Endothelial cell (in vitro differentiated cells): Measurements from ENCODE around the gene C11orf91. TPM values are rescaled to one million over a fixed set of nuclear protein-coding genes. Genes with fewer than 3 reads are reported as not detected.

ENCODE experiments used
- DNase-seq: peaks from one replicate; pipeline ENCODE4 v3.0.0; 2021; ENCODE audit warnings: low spot score
- H3K27ac Mint-ChIP-seq: one replicate; pipeline ENCODE4 v1.8.0; 2021; ENCODE audit warnings: mixed read lengths, inconsistent platforms; ENCODE audit not compliant: unreplicated experiment
- H3K27me3 Mint-ChIP-seq: one replicate; pipeline ENCODE4 v1.8.0; 2021; ENCODE audit warnings: mild to moderate bottlenecking, moderate library complexity, mixed read lengths, inconsistent platforms; ENCODE audit not compliant: unreplicated experiment
- H3K36me3 Mint-ChIP-seq: one replicate; pipeline ENCODE4 v1.8.0; 2021; ENCODE audit warnings: mild to moderate bottlenecking, low read depth, mixed read lengths, inconsistent platforms; ENCODE audit not compliant: unreplicated experiment
- H3K4me1 Mint-ChIP-seq: one replicate; pipeline ENCODE4 v1.8.0; 2021; ENCODE audit warnings: mild to moderate bottlenecking, mixed read lengths, inconsistent platforms; ENCODE audit not compliant: unreplicated experiment
- H3K4me3 Mint-ChIP-seq: one replicate; pipeline ENCODE4 v1.8.0; 2021; ENCODE audit warnings: mild to moderate bottlenecking, mixed read lengths, inconsistent platforms; ENCODE audit not compliant: unreplicated experiment
- H3K9me3 Mint-ChIP-seq: one replicate; pipeline ENCODE4 v1.8.0; 2021; ENCODE audit warnings: mixed read lengths, inconsistent platforms; ENCODE audit not compliant: unreplicated experiment
- total RNA-seq: library from RNA; stranded (reverse); fragmentation: NEBNext Ultra II Directional; extraction: Animal tissue kit (Norgen Biotek cat#: 25700); gene quantifications from one replicate; pipeline ENCODE4 v1.2.1, GENCODE V29; 2021; ENCODE audit not compliant: unreplicated experiment
- TF ChIP-seq, protein P1 (sequence below): fragments of 200-600 bp; sonication (generic); IDR thresholded peaks from one replicate; pipeline ENCODE4 v1.5.0; 2021; ENCODE audit warnings: antibody characterized with exemption; ENCODE audit not compliant: unreplicated experiment

The C11orf91 gene
- total RNA-seq, 1 donor from 2014 or later = not detected

DNA sequence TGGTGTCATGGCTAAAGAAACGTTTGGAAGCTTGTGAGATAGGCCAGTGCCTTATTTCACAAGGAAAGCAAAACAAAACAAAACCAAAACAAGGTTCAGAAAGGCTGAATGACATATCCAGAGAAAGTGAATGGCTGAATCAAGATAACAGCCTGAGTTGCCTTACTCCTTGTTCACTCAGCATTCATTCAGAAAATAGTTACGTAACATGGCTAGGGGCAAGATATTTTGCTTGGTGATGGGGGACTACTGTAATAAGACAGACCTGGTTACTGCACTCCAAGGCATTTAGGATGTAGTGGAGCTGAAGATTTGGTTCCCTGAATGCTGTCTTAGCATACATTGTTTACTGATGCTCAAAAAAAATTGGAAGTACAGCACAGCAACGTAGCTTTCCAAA is 47.7 kb downstream of the C11orf91 start:
- H3K4me3 Mint-ChIP-seq = no peak overlapping the region
- no peaks in the 10 kb centered on the region for H3K4me1 Mint-ChIP-seq
- no peak overlapping the region for H3K27ac Mint-ChIP-seq
- TF ChIP-seq, protein P1, sequence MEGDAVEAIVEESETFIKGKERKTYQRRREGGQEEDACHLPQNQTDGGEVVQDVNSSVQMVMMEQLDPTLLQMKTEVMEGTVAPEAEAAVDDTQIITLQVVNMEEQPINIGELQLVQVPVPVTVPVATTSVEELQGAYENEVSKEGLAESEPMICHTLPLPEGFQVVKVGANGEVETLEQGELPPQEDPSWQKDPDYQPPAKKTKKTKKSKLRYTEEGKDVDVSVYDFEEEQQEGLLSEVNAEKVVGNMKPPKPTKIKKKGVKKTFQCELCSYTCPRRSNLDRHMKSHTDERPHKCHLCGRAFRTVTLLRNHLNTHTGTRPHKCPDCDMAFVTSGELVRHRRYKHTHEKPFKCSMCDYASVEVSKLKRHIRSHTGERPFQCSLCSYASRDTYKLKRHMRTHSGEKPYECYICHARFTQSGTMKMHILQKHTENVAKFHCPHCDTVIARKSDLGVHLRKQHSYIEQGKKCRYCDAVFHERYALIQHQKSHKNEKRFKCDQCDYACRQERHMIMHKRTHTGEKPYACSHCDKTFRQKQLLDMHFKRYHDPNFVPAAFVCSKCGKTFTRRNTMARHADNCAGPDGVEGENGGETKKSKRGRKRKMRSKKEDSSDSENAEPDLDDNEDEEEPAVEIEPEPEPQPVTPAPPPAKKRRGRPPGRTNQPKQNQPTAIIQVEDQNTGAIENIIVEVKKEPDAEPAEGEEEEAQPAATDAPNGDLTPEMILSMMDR = no peak
- DNase-seq = no peak
- no peaks in the 10 kb centered on the region for H3K36me3 Mint-ChIP-seq
- H3K27me3 Mint-ChIP-seq = peaks cover 3% of the 10 kb centered on the region
- no peaks in the 10 kb centered on the region for H3K9me3 Mint-ChIP-seq

DNA sequence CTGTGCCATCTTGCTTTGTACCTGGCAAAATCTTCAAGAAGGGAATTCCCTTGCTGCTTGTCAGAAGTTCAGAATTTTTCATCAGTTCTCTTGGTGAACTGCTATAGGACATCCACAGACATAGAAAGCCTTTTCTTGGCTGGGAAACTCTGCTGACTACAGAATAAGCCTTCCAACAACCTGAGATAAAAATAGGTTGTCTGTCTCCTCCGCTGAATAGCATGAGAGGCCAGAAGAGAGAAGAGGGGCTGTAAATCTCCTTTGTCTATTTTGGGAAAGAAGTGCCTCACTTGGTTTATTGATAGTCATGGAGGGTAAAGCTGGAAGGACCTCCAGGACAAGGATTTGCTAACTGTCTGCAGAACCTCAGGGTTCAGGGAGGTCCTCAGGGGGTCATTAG is 48.2 kb downstream of the C11orf91 start:
- DNase-seq = no peak
- Mint-ChIP-seq H3K4me1 (no peaks in the 10 kb centered on the region), H3K9me3 (no peaks in the 10 kb centered on the region), H3K27me3 (peaks cover 3% of the 10 kb centered on the region), H3K36me3 (no peaks in the 10 kb centered on the region), H3K27ac (no peak overlapping the region), H3K4me3 (no peak overlapping the region)
- TF ChIP-seq, protein P1 = no peak

DNA sequence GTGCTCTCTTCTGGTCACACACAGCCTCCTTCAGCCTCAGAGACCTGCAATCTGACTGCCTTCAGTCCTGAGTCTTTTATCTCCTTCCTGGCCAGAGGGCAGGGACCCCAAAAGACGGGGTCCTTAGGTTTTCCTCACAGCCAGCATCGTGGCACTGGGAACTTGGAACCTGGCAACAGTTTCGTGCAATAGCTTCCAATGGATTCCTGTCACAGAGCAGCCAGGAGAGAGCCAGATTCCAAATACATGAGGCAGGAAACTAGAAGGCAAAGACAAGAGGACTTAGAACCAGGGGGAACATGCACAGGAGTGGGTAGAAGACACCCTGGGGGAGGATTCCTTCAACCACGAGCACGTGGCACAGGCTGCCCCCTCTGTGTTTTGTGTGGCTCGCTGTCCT is 48.6 kb downstream of the C11orf91 start:
- Mint-ChIP-seq H3K4me3 (no peak overlapping the region), H3K4me1 (no peaks in the 10 kb centered on the region), H3K27ac (no peak overlapping the region), H3K9me3 (no peaks in the 10 kb centered on the region), H3K27me3 (peaks cover 3% of the 10 kb centered on the region), H3K36me3 (no peaks in the 10 kb centered on the region)
- no peak for DNase-seq
- TF ChIP-seq, protein P1 = no peak

DNA sequence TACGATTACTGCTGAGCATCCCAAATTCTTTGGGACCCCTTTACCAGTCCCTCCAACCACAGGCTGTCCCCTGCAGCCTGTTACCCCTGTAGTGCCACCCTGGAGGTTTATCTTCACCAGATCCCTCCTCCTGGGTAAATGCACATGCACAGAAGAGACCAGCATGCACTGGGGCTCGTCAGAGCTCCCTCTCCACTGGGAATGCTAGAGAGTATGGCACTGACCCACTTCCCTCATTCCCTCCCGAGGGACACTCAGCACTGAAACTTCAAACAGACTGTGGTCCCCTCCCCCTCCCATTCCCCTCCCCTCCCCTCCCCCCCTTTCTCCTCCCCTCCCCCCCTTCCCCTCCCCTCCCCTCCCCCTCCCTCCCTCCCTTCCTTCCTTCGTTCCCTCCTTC is 49.1 kb downstream of the C11orf91 start:
- H3K36me3 Mint-ChIP-seq = no peaks in the 10 kb centered on the region
- TF ChIP-seq, protein P1 = no peak
- H3K27me3 Mint-ChIP-seq = peaks cover 3% of the 10 kb centered on the region
- no peak for DNase-seq
- H3K9me3 Mint-ChIP-seq = no peaks in the 10 kb centered on the region
- H3K4me3 Mint-ChIP-seq = no peak overlapping the region
- no peaks in the 10 kb centered on the region for H3K4me1 Mint-ChIP-seq
- no peak overlapping the region for H3K27ac Mint-ChIP-seq

DNA sequence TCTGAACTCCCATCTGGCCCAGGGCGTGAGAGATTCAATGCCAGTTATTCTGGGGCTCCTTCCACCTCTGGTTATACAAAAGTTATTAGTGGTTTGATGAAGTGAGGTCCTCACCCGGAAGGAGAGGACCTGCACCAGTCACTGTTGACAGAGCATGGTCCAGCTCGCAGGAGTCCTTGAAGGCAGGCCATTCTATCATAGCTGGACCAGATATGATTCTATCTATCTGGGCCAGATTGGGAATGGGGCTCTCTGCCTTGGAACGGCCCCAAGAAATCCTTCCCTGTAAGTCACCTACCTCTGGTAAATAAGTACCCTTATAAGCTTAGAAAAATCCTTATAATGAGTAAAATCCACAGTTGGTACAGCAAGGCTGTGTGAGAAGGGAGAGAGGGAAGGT is 50.7 kb downstream of the C11orf91 start:
- H3K36me3 Mint-ChIP-seq = no peaks in the 10 kb centered on the region
- no peak overlapping the region for H3K27ac Mint-ChIP-seq
- H3K27me3 Mint-ChIP-seq = peaks cover 3% of the 10 kb centered on the region
- no peaks in the 10 kb centered on the region for H3K9me3 Mint-ChIP-seq
- TF ChIP-seq, protein P1 = no peak
- no peaks in the 10 kb centered on the region for H3K4me1 Mint-ChIP-seq
- no peak for DNase-seq
- H3K4me3 Mint-ChIP-seq = no peak overlapping the region

Other genes with a start within 250 kb of the C11orf91 start
- 101 TPM for gene CD59, start 35.6 kb upstream of the C11orf91 start, total RNA-seq
- 22.6 TPM for gene FBXO3, start 73.7 kb upstream of the C11orf91 start, total RNA-seq
- 223 TPM for gene LMO2, start 191.2 kb upstream of the C11orf91 start, total RNA-seq